ENCODE data around the gene SCMH1. TPM values are rescaled to one million over a fixed set of nuclear protein-coding genes. Genes with fewer than 3 reads are reported as not detected.

Gene SCMH1
- total RNA-seq, 4 donors from 2014 or later, result 45.6 to 102 (median 82.5) TPM

DNA sequence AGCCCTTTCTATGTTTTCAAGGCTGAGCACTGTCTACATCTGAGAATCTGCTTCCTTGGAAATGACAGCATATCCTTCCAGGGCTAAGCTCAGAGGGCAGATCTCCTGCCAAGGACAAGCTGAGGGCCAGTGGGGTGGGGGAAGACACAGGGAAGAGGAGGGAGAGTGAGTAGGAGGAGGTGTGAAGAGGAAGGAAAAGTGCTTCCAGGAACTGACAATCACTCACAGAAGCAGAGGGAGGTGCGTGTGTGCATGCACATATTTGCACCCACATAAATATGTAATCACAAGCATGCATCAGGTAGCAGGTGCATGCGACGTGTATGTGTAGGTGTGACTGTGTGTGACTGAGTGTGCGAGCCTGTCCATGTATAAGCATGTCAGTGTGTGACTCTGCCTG is 43.7 kb upstream of the SCMH1 start:
- peaks cover 24% of the 10 kb centered on the region for H3K27me3 ChIP-seq
- no peaks in the 10 kb centered on the region for H3K36me3 ChIP-seq
- H3K4me1 ChIP-seq, result peaks cover 0 to 15% (median 0%) of the 10 kb centered on the region in 3 donors
- 87% methylated on average over 4 of the region's 4 CpGs for WGBS, 2 donors (ENCODE audit: low coverage in 1 of 2)
- H3K9me3 ChIP-seq, result no peaks in the 10 kb centered on the region
- ATAC-seq, result no peak
- TF ChIP-seq EP300 (IDR thresholded peaks at IDR 0.05), result no peak
- TF ChIP-seq, protein P1, sequence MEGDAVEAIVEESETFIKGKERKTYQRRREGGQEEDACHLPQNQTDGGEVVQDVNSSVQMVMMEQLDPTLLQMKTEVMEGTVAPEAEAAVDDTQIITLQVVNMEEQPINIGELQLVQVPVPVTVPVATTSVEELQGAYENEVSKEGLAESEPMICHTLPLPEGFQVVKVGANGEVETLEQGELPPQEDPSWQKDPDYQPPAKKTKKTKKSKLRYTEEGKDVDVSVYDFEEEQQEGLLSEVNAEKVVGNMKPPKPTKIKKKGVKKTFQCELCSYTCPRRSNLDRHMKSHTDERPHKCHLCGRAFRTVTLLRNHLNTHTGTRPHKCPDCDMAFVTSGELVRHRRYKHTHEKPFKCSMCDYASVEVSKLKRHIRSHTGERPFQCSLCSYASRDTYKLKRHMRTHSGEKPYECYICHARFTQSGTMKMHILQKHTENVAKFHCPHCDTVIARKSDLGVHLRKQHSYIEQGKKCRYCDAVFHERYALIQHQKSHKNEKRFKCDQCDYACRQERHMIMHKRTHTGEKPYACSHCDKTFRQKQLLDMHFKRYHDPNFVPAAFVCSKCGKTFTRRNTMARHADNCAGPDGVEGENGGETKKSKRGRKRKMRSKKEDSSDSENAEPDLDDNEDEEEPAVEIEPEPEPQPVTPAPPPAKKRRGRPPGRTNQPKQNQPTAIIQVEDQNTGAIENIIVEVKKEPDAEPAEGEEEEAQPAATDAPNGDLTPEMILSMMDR (IDR thresholded peaks at IDR 0.05), result no peak
- TF ChIP-seq POLR2A (IDR thresholded peaks at IDR 0.05), result no peak
- no peak for TF ChIP-seq POLR2AphosphoS5 (IDR thresholded peaks at IDR 0.05)
- no peak overlapping the region for H3K4me3 ChIP-seq
- H3K27ac ChIP-seq, result no peak overlapping the region

DNA sequence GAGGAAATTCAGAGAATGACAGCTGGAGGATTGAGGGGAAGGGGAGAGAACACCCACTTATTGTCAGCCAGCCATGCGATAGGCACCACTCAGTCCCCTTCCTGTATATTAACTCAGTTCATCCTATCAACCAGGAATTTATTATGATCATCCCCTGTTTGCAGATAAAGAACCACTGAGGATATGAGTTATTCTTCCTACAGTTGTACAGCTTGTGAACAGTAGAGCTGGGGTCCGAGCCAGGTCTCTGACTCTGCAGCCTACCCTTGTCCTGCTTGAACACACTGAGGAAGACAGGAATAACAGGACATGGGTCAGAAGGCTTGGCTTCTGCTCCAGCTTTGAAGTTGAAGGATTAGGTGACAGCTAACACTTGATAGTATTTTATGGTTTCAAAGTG is 42.0 kb upstream of the SCMH1 start:
- WGBS, 2 donors (ENCODE audit: low coverage in 1 of 2), result 60% methylated on average over 1 of the region's 2 CpGs; no CpG with 5 or more reads in 1 of the 2 donors
- TF ChIP-seq POLR2AphosphoS5 (IDR thresholded peaks at IDR 0.05), result no peak
- TF ChIP-seq, protein P1 (IDR thresholded peaks at IDR 0.05), result no peak
- TF ChIP-seq POLR2A (IDR thresholded peaks at IDR 0.05), result no peak
- no peak for TF ChIP-seq EP300 (IDR thresholded peaks at IDR 0.05)
- ATAC-seq, result no peak
- H3K4me1 ChIP-seq, result peaks cover 0 to 15% (median 0%) of the 10 kb centered on the region in 3 donors
- peaks cover 29% of the 10 kb centered on the region for H3K27me3 ChIP-seq
- no peaks in the 10 kb centered on the region for H3K36me3 ChIP-seq
- no peak overlapping the region for H3K4me3 ChIP-seq
- H3K27ac ChIP-seq, result no peak overlapping the region
- no peaks in the 10 kb centered on the region for H3K9me3 ChIP-seq

DNA sequence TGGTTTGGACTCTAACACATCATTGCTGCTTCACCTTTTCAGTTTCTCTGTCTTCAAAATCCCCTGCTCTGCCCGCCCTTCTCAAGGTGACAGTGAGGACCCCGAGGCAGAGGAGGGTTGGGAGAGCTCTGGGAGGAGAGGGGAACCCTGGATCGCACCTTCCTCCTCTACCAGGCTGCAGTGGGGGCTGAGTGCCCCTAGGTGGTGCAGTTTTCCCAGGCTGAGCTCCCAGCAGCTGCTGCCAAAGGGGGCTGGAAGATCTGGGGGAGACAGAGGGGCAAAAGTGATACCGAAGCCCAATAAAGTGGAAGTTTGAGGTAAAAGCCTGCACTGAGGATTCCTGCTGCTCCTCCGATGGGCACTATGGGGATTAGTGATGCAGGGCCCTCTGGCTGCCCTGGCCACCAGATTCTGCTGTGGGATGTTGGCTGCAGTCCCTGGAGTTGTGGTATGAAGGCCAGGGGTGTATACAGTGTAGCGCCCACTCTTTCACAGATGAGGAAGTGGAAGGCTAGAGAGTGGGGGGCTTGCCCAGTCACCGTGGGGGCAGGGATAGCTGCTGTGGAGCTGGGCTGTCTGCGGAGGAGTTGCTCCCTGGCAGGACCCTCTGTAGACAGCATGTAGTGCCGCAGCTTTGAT is 40.7 kb upstream of the SCMH1 start:
- Histone ChIP-seq H3K27ac (no peak overlapping the region), H3K4me1 (peaks cover 0 to 15% (median 0%) of the 10 kb centered on the region in 3 donors), H3K4me3 (no peak overlapping the region), H3K9me3 (no peaks in the 10 kb centered on the region), H3K27me3 (peaks cover 39% of the 10 kb centered on the region), H3K36me3 (no peaks in the 10 kb centered on the region)
- peak; percentile 57 for ATAC-seq
- 25 to 29% methylated on average over 2 to 3 of the region's 9 CpGs for WGBS, 2 donors (ENCODE audit: low coverage in 1 of 2)
- TF ChIP-seq, protein P1 (IDR thresholded peaks at IDR 0.05), result peak; percentile 75 to 85 (median 76)
- no peak for TF ChIP-seq POLR2AphosphoS5 (IDR thresholded peaks at IDR 0.05)

DNA sequence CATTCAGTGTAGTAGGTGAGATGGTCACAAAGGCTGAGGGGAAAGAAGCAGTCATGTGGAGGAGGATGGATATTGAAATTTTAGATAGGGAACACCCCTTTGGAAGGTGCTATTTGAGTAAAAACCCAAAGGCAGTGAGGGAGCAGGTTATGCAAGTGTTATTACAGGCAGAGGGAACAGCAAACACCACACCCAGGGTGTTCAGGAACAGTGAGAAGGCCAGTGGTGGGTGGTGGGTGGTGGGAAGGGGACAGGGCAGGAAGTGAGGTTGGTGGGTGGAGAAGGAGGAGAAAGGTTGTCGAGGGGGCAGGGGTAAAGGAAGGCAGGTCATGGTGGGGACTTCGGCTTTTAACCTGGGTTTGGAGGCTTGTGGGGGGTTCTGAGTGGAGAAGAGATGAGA is 39.2 kb upstream of the SCMH1 start:
- 100% methylated on average over 2 of the region's 2 CpGs; no CpG with 5 or more reads in 1 of the 2 donors for WGBS, 2 donors (ENCODE audit: low coverage in 1 of 2)

More for the DNA sequence above, 39.2 kb upstream of the SCMH1 start:
- Histone ChIP-seq H3K4me3 (no peak overlapping the region), H3K4me1 (peaks cover 0 to 15% (median 0%) of the 10 kb centered on the region in 3 donors), H3K9me3 (no peaks in the 10 kb centered on the region), H3K27me3 (peaks cover 44% of the 10 kb centered on the region), H3K36me3 (no peaks in the 10 kb centered on the region), H3K27ac (no peak overlapping the region)
- TF ChIP-seq, protein P1 (IDR thresholded peaks at IDR 0.05), result no peak
- TF ChIP-seq POLR2A (IDR thresholded peaks at IDR 0.05), result no peak
- TF ChIP-seq EP300 (IDR thresholded peaks at IDR 0.05), result no peak
- no peak for TF ChIP-seq POLR2AphosphoS5 (IDR thresholded peaks at IDR 0.05)
- ATAC-seq, result no peak

Data from gastroesophageal sphincter (tissue), 4 donors.